HG02678 (cell line): ENCODE results near the gene DPYSL5.
"Not testable (repeated sequence)": the region's sequence is repeated elsewhere in the genome, so short reads cannot be mapped to it uniquely, and the experiment has no call there.

Experiments used
- ATAC-seq: cut with Tn5 transposase; IDR thresholded peaks from one replicate; pipeline ENCODE4 v1.9.1; 2021; ENCODE audit warnings: mild to moderate bottlenecking, moderate library complexity; ENCODE audit not compliant: unreplicated experiment

DPYSL5 gene

DNA sequence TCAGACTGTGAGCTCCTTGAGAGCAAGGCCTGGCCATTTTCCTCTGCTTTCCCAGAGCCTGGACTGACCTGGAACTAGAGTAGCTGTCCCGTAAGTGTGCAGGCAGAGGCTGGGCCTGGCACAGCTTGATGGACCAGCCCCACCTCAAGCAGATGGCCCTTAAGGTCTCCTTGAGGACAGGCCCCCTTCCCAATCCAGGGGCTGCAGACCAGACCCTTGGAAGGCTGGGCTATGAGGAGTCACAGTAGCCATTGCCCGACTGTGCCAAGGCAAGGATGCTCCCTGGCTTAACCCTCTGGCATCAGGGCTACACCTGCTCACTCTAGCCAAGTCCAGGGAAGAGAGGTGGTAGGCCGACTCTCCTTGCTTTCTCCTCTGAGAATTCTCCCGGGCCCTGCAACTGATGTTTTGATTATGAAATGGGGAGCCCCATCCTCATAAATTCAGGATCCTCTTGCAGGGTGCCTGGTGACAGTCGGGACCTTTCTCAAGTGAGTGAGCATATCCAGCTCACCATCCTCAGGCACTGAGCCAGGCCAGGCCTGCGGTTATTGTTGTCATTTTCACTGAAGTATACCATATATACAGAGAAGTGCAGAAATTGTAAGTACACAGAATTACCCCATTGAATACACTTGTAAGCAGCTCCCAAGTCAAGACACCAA lies 51.7 kb downstream of the DPYSL5 start:
- ATAC-seq = no peak

GRCh38 chr2:26900831-26901321 lies 52.9 kb downstream of the DPYSL5 start:
- no peak for ATAC-seq

DNA sequence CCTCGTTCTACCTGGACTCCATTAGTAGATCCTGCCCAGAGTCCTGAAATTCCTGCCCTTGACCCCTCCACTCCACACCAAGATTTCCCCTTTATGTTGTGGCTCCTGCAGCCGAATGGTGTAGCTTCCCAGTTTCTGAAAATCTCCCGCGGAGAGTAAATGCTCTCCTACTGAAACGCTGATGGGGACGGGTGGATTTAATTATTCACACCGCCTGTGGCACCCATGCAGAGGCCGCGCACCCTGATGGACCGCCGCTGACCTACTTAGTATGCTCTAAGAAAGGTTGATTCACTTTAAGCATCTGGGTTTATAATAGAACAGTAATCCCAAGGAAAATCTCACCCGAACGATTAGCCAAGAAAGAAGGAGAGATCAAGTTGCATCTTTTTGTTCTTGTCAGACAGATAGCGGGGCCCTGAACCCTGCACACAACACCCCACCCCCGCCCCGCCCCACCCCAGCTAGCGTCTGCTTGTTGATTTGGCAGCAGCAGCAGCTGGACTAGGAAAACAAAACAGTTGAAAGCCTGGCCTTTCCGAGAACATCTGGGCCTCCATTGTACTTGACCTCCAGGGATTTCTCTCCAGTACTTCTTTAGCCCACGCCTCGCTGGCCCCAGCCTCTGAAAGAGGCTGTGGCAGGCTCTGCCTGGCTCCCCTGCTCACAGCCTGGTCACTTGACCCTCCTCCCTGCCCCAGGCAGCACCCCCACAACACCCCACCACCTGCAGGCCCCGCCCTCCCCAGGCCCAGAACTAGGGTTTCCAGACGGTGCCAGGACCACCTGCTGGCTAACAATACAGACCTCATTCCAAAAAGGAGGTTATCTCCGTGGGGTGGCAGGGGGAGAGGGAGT lies 53.6 kb downstream of the DPYSL5 start:
- no peak for ATAC-seq

- ATAC-seq = no peak
Observed at GRCh38 chr2:26903676-26904075, 55.7 kb downstream of the DPYSL5 start.

DNA sequence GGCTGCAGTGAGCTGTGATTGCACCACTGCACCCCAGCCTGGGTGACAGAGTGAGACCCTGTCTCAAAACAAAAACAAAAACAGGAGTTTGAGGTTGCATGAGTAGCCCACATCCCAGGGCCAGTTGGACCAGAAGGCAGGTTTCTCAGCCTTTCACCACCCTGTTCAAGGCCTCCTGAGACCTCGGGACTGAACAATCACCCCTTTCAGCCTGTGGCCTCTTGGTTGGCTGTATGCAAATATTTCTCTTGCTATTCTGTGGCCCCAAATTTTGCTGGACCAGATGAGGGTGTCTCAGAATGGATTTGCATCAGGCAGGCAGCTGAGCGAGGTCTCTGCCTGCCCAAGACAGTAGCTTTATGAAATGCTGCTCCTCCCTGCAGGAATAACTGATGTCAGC lies 56.9 kb downstream of the DPYSL5 start:
- ATAC-seq = no peak

DNA sequence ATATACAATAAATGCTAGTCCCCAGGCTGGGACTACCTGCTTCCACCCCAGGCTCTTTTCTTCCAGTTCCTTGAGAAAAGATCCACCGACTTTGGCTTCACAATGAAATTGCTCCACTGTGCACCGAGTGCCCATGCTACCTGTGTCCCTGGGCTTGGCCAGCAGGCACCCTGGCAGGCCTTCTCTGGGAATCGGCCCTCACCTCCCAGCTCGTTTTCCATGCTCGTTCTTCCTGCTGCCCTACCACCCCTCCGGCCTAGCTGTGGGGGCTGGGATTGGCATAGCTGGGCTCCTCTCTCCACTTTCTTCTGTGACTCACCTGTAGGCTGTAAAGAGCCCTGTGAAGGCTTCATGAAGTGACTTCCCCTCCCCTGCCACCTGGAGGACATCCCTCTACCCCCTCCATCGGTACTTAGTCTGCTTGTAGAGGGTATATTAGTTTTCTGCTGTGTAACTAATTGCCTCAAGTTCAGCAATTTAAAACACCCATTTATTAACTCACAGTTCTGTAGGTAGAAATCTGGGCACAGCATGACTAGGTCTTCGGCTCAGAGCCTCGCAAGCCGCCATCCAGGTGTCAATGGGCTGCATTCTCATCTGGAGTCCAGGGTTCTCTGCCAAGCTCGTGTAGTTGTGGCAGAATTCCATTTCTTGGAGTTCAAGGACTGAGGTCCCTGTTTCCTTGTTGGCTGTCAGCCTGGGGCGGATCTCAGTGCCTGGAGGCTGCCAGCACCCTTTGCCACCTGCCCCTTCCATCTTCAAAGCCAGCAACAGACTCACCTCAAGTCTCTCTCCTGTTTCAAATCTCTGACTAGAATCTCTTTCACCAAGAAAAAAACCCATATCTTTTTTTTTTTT lies 57.6 kb downstream of the DPYSL5 start:
- no peak for ATAC-seq

GRCh38 chr2:26907416-26907815 lies 59.5 kb downstream of the DPYSL5 start:
- no peak for ATAC-seq

DNA sequence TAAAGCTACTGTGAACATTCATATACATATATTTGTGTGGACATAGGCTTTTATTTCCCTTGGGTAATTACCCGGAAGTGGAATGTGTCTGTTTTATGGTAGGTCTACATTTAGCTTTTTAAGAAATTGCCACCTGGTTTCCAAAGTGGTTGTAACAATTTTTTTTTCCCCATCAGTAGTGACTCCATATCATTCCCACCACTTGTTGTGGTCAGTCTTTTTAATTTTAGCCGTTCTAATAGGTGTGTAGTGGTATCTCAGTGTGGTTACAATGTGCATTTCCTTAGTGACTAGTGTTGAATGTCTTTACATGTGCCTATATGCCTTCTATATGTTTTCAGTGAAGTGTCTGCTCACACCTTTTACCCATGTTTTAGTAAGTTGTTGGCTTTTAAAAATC lies 62.2 kb downstream of the DPYSL5 start:
- no peak for ATAC-seq

DNA sequence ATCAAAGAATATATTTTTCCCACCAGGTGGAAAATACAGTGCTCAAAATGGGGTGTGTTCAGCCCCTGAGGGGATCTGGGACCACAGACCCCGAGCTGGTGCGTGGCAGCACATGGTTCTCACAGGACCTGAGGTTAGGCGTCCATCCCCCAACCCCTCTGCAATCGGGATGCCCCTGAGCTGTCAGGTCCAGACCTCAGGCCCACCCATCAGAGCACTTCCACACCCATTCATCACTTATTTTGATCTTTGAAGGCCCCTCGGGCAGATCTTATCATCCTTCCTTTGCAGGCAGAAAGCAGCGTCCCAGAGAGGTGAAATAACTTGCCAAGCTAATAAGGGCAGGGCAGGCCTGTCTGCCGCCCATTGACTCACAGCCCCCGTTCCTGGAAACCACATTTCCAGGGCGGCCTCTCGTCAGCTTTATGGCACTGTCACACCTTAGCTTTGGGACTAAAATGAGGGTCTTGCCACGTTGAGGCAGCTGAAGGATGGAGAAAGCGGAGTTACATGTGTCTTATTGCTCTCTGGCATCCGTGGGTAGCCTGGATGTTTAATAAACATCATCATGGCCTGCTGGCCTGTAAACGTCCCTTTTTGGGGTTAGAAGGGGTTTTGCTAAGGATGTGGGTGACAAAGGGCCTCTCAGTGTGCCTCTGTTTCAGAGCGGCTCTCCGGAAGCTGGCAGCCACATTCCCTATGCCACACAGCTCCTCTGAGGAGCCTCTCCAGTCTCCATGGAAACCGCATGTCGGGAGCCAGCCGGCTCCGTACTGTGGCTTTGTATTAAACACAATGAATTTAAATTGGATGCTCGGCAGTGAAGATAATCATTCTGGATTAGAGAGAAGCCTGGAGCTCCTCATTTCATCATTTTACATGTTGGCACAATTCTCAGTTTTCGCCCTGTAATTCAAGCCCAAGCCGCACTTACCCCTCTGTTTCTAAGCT lies 64.3 kb downstream of the DPYSL5 start:
- no peak for ATAC-seq

GRCh38 chr2:26913606-26913998 lies 65.7 kb downstream of the DPYSL5 start:
- no peak for ATAC-seq

- ATAC-seq = no peak
Observed at GRCh38 chr2:26913999-26914658, 66.2 kb downstream of the DPYSL5 start.

DNA sequence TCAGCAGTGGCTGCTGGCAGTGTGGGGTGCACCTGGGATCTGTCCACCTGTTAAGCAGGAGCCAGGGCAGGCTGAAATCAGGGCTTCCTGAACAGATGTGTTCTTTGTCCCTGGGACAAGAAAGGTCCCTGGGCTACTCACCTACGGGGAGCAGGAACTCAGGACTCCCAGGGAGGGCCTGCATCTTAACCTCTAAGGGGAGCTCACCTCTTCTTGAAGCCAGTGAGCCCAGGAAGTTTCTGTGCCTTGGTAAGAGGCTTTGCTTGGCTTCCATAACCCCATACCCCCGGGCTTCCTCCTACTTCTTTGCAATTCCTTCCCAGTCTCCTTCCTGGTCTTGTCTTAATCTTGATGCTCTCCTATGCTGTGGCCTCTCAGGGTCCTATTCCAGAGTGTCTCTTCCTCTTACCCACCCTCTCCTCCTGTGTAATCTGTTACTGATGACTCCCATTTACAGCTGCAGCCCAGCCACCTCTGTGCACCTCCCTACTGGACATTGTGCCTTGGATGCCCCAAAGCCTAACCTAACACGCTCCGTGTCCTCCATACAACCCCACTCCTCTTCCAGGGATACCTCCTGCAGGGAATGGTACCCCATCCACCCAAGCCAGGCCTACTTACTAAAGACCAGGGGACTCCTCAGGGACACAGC lies 66.9 kb downstream of the DPYSL5 start:
- no peak for ATAC-seq

- ATAC-seq = no peak
Observed at GRCh38 chr2:26915316-26915715, 67.4 kb downstream of the DPYSL5 start.

DNA sequence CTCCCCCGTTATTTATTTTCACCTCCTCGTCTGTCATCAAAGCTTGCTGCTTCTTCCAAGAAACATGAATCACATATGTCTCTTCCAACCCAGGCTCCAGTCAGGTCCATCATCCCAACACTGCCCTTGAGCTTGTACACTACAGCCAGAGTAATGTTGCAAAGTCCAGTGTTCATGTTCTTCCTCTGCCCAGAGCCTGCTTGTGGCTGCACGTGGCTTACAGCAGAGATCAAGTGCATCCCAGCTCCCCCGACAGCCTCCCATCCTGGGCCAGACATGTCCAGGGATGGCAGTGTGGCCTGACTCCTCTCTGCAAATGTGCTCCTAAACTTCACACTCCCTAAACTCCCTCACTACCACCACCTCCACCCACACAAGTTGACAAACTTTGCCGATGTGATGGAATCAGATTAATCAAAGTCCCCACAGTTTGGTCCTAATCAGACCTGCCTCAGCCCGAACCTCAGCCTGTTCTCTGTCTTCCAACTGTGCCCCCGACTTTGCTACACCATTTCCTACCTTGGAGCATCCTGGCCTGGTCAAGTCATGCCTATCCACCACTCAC lies 68.3 kb downstream of the DPYSL5 start:
- no peak for ATAC-seq

DNA sequence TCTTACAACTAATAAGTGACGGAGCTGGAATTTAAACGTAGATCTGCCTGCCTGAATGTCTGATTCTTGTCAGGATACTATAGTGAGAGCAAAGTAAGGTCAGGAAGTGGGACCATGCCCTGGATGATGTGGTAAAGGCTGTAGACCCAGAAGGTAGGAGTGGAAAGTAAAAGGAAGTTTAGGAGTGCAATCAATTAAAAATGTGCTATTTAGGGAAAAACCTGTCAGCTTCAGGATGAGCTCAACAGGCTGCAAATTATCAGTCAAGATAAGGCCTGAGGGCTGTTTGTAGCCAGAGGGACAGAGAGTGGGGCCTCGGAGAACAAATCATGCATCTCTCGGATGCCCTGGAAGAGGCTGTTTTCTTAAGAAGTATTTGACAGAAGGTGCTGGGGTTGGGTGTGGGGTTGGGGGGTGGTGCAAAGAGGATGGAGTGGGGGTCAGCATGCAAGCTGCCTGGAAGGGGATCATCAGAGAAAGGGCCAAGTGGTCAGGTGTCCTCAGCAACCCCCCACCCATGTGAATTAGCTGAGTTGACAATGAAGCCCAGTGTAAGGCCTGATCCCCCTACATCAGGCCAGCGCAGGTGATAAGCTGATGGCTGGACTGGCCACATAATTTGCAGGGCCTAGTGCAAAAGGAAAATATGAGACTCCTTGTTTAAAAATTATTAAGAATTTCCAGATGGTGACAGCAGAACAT lies 69.4 kb downstream of the DPYSL5 start:
- ATAC-seq = no peak

GRCh38 chr2:26921323-26921722 lies 73.4 kb downstream of the DPYSL5 start:
- no peak for ATAC-seq

GRCh38 chr2:26922405-26923188 lies 74.7 kb downstream of the DPYSL5 start:
- ATAC-seq = peak; percentile 47

GRCh38 chr2:26923189-26923466 lies 75.2 kb downstream of the DPYSL5 start:
- ATAC-seq = not testable (repeated sequence)
